ENCODE results near the gene ACOT8. TPM values are rescaled to one million over a fixed set of nuclear protein-coding genes. Genes with fewer than 3 reads are reported as not detected.

Gene ACOT8
- total RNA-seq, 1 experiment from 2014 or later, result 38.1 TPM

DNA sequence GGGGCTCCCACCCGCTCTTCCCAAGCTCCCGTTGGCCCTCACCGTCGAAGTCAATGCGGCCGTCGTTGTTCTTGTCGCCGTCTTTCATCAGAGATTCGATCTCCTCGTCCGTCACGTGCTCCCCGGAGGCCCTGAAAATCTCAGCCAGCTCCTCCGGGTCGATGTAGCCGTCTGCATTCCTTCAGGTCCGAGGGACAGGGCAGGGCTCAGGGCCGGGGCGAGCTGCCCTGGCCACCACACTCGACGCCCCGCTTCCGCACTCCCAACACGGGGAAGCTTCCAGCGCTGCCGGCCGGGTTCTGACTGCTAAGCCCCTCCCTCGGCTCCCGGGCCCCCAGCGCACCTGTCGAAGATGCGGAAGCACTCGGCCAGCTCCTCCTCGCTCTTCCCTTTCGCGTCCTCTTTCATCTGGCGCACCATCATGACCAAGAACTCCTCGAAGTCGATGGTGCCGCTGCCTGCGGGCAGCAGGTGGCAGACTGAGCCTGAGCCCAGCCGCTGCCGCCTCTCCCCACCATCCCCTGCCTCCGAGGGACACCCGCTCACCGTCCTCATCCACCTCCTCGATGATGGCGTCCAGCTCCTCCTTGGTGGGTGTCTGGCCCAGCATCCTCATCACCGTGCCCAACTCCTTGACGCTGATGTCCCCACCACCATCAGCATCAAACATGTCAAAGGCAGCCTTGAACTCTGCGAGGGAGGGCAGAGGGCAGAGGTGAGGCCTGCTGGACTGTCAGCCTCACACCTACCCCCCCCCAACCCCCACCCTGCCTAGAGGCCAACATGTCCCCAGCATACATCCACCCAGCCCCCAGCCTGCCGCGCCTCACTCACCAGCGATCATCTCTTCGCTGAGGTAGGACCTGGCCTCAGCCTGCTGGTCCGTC, 33.0 kb downstream of the ACOT8 start (continued):
- TF ChIP-seq, protein P1, sequence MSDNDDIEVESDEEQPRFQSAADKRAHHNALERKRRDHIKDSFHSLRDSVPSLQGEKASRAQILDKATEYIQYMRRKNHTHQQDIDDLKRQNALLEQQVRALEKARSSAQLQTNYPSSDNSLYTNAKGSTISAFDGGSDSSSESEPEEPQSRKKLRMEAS (CRISPR knock-in tag; IDR thresholded peaks at IDR 0.05), result peak; percentile 96
- TF ChIP-seq, protein P2, sequence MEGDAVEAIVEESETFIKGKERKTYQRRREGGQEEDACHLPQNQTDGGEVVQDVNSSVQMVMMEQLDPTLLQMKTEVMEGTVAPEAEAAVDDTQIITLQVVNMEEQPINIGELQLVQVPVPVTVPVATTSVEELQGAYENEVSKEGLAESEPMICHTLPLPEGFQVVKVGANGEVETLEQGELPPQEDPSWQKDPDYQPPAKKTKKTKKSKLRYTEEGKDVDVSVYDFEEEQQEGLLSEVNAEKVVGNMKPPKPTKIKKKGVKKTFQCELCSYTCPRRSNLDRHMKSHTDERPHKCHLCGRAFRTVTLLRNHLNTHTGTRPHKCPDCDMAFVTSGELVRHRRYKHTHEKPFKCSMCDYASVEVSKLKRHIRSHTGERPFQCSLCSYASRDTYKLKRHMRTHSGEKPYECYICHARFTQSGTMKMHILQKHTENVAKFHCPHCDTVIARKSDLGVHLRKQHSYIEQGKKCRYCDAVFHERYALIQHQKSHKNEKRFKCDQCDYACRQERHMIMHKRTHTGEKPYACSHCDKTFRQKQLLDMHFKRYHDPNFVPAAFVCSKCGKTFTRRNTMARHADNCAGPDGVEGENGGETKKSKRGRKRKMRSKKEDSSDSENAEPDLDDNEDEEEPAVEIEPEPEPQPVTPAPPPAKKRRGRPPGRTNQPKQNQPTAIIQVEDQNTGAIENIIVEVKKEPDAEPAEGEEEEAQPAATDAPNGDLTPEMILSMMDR (IDR thresholded peaks at IDR 0.05), result no peak
- TF ChIP-seq SMAD3 (CRISPR knock-in tag; IDR thresholded peaks at IDR 0.05; ENCODE audit: borderline replicate concordance), result peak; percentile 88; the same call in 1 of the 2 replicates
- no peak for TF ChIP-seq E2F4 (CRISPR knock-in tag; IDR thresholded peaks at IDR 0.05; ENCODE audit: borderline replicate concordance, low read depth)
- TF ChIP-seq CBFB (CRISPR knock-in tag; IDR thresholded peaks at IDR 0.05; ENCODE audit: low read depth), result 0 out of 2 replicates have a peak, but pooled peaks have one; percentile 25
- peak; percentile 86 for TF ChIP-seq ZNF232 (CRISPR knock-in tag; IDR thresholded peaks at IDR 0.05)
- peak; percentile 76; the same call in 1 of the 2 replicates for TF ChIP-seq ZNF263 (CRISPR knock-in tag; IDR thresholded peaks at IDR 0.05; ENCODE audit: low read depth)
- peak; percentile 72 for TF ChIP-seq USF2 (CRISPR knock-in tag; IDR thresholded peaks at IDR 0.05)
- no peak for TF ChIP-seq ARID4B (CRISPR knock-in tag; IDR thresholded peaks at IDR 0.05; ENCODE audit: borderline replicate concordance)
- TF ChIP-seq KAT7 (CRISPR knock-in tag; IDR thresholded peaks at IDR 0.05; ENCODE audit: borderline replicate concordance), result 0 out of 2 replicates have a peak, but pooled peaks have one; percentile 66
- TF ChIP-seq ZNF121 (CRISPR knock-in tag; IDR thresholded peaks at IDR 0.05), result peak; percentile 9; the same call in 1 of the 2 replicates
- TF ChIP-seq E2F1 (CRISPR knock-in tag; IDR thresholded peaks at IDR 0.05), result no peak
- TF ChIP-seq, protein P3, sequence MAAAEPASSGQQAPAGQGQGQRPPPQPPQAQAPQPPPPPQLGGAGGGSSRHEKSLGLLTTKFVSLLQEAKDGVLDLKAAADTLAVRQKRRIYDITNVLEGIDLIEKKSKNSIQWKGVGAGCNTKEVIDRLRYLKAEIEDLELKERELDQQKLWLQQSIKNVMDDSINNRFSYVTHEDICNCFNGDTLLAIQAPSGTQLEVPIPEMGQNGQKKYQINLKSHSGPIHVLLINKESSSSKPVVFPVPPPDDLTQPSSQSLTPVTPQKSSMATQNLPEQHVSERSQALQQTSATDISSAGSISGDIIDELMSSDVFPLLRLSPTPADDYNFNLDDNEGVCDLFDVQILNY (CRISPR knock-in tag; IDR thresholded peaks at IDR 0.05), result peak; percentile 53; the same call in 1 of the 2 replicates
- TF ChIP-seq, protein P4, sequence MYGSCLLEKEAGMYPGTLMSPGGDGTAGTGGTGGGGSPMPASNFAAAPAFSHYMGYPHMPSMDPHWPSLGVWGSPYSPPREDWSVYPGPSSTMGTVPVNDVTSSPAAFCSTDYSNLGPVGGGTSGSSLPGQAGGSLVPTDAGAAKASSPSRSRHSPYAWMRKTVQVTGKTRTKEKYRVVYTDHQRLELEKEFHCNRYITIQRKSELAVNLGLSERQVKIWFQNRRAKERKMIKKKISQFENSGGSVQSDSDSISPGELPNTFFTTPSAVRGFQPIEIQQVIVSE (CRISPR knock-in tag; IDR thresholded peaks at IDR 0.05; ENCODE audit: borderline replicate concordance), result no peak
